HG03460 (cell line): Measurements from ENCODE around the gene IL17RC.
"Not testable (repeated sequence)": the region's sequence is repeated elsewhere in the genome, so short reads cannot be mapped to it uniquely, and the experiment has no call there.

ENCODE experiments used
- ATAC-seq: cut with Tn5 transposase; IDR thresholded peaks from one replicate; pipeline ENCODE4 v1.9.1; 2021; ENCODE audit not compliant: unreplicated experiment

IL17RC gene

DNA sequence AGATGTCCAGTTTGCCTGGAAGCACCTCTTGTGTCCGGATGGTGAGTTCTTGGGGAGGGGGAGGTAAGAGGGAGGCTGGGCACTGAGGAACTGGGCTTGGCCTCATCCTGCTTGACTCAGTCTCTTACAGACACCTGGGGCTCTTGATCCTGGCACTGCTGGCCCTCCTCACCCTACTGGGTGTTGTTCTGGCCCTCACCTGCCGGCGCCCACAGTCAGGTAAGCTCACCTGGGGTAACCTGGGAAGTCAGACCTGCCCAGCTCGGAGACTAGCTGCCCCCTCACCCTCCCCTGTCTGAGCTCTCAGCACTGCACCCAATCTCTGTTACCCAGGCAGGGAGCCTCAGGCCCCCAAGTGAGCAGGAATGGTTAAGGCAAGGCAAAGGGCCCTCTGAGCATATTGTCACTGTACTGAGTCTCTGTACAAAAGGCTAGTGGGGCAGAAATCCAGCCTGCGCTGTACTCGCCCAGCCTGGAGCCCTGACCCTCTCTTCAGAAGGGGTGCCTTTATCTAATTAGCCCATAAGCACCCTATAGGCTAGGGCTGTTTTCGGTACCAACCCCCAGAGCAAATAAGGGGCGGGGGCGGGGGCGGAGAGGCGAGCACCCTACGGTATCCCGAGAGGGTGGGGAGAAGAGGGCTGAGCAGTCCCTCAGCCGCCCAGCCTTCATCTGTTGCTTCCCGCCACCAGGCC lies 2.2 kb upstream of the IL17RC start:
- ATAC-seq: no peak

DNA sequence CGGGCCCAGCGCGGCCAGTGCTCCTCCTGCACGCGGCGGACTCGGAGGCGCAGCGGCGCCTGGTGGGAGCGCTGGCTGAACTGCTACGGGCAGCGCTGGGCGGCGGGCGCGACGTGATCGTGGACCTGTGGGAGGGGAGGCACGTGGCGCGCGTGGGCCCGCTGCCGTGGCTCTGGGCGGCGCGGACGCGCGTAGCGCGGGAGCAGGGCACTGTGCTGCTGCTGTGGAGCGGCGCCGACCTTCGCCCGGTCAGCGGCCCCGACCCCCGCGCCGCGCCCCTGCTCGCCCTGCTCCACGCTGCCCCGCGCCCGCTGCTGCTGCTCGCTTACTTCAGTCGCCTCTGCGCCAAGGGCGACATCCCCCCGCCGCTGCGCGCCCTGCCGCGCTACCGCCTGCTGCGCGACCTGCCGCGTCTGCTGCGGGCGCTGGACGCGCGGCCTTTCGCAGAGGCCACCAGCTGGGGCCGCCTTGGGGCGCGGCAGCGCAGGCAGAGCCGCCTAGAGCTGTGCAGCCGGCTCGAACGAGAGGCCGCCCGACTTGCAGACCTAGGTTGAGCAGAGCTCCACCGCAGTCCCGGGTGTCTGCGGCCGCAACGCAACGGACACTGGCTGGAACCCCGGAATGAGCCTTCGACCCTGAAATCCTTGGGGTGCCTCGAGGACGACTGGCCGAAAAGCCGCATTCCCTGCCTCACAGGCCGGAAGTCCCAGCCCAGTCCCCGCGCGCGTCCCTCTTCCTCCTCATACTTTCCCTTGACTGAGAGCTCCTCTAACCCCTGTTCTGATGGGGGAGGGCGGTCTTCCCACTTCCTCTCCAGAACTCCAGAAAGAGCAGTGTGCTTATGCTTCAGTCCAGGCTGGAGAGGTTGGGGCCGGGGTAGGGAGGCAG lies 1.4 kb upstream of the IL17RC start:
- no peak for ATAC-seq

- no peak for ATAC-seq
These were observed 558 bp upstream of the IL17RC start for GRCh38 chr3:9916346-9916733.

- ATAC-seq: no peak
These were observed 922 bp downstream of the IL17RC start for GRCh38 chr3:9917820-9918219.

DNA sequence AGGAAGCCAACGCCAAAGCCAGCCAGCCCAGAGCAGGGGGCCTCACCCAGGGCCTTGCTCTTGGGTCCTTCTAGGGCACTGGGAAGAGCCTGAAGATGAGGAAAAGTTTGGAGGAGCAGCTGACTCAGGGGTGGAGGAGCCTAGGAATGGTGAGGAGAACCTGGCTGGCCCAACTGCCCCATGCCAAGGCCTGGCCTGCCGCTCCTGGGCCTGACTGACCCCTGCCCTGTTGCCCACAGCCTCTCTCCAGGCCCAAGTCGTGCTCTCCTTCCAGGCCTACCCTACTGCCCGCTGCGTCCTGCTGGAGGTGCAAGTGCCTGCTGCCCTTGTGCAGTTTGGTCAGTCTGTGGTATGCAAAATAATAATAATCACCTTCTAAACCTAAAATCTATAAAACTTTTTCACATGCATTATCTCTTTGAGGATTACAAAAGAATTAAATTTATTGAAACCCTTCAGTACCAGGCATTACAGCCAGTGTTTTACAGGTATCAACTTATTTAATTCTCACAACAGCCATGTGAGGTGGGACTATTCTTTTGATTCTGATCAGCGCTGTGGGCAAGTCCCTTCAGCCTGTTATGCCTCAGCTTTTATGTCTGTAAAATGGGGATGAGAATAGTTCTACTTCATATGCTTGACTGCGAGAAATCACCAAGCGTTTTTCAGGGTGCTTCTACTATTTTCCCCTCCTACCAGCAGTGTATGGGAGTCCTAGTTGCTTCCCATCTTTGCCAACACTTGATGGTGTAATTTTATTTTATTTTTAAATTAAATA lies 1.6 kb downstream of the IL17RC start:
- no peak for ATAC-seq

GRCh38 chr3:9928158-9928557 lies 11.3 kb downstream of the IL17RC start:
- ATAC-seq: no peak

DNA sequence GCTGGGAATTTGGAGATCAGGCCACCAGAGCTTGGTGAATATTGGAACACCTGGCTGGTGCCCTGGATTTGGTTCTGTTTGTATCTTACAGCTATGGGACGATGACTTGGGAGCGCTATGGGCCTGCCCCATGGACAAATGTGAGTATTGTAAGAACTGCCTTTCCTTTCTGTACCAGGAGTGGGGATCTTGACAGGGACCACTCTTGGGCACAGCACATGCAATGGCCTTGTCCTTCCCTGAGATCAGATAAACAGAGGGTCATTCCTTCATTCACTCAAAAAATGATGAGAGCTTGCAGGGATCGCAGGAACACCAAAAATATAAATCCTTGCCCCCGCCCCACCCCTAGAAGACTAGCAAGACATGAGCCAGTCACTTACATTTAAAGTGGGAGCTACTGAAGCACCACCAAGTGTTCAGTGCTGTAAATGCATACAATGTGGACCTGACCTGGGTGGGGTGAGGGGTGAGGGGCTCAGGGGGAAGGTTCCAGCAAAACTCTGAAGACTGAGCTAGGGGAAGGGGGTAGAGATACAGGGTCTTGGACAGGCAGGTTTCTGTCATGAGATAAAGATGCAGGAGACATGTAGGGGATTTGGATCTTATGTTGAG lies 14.0 kb downstream of the IL17RC start:
- no peak for ATAC-seq

- no peak for ATAC-seq
These were observed 15.6 kb downstream of the IL17RC start for GRCh38 chr3:9932535-9932842.

GRCh38 chr3:9932843-9933560 lies 16.1 kb downstream of the IL17RC start:
- peak; percentile 63 for ATAC-seq

- ATAC-seq: peak; percentile 89
These were observed 16.8 kb downstream of the IL17RC start, which contains the start of gene CRELD1 for GRCh38 chr3:9933561-9934234. TSS of gene CRELD1 (plus strand) at chr3:9933834. CDS start at chr3:9934439, 605 bp downstream.

DNA sequence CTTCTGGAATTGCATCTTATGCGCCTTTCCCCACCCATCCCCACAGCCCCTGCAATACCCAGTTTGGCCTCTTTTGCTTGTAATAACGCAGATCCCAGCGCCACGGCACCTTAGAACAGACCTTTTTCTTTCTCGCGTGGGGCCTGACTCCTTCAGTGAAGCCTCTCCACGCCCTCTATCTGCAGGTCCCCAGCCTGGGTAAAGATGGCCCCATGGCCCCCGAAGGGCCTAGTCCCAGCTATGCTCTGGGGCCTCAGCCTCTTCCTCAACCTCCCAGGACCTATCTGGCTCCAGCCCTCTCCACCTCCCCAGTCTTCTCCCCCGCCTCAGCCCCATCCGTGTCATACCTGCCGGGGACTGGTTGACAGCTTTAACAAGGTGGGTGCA lies 17.3 kb downstream of the IL17RC start:
- no peak for ATAC-seq

DNA sequence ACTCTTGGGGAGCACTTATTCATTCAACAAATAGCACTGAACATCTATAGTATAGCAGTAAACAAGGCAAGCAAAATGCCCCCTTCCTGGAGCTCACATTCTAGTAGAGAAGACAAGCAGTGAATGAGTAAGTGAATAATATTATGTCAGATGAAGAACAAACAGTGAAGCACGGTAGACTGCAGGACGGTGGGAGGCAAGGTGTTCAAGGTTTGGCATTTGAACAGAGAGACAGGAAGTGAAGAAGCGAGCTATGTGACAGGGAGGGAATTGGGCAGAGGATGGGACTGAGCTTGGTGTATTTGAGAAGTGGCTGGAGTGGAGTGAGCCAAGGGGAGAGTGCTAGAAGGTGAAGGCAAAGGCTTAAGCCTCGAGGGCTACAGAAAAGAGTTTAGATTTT lies 18.1 kb downstream of the IL17RC start:
- ATAC-seq: no peak

DNA sequence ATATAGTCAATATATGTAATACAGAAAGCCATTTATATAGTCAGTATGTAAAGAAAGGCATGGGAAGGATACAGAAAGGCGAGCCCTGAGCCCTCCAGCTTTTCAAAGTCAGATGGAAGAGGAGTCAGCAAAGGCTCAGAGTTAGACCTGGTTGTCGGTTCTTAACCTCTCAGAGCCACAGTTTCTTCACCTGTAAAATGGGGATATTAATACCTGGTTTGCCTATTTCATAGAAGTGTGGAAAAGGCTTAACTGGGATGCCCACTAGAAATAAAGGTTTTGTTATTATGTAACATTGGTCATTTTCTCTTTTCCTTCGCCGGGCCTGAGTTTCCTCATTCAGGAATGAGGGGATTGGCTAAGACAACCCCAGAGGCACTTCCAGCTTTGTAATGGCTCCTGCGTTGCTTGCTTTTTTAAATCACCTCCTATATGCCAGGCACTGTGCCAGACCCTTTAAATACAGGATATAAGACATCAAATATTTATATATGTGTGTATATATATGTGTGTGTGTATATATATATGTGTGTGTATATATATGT lies 19.1 kb downstream of the IL17RC start:
- no peak for ATAC-seq

- ATAC-seq: no peak
These were observed 20.8 kb downstream of the IL17RC start for GRCh38 chr3:9937486-9938238.

GRCh38 chr3:9938966-9939365 lies 22.1 kb downstream of the IL17RC start:
- no peak for ATAC-seq

DNA sequence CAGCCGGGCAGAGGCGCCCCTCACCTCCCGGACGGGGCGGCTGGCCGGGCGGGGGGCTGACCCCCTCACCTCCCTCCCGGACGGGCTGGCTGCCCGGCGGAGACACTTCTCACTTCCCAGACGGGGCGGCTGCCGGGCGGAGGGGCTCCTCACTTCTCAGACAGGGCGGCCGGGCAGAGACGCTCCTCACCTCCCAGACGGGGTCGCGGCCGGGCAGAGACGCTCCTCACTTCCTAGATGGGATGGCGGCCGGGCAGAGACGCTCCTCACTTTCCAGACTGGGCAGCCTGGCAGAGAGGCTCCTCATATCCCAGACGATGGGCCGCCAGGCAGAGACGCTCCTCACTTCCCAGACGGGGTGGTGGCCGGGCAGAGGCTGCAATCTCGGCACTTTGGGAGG lies 23.0 kb downstream of the IL17RC start:
- not testable (repeated sequence) for ATAC-seq

DNA sequence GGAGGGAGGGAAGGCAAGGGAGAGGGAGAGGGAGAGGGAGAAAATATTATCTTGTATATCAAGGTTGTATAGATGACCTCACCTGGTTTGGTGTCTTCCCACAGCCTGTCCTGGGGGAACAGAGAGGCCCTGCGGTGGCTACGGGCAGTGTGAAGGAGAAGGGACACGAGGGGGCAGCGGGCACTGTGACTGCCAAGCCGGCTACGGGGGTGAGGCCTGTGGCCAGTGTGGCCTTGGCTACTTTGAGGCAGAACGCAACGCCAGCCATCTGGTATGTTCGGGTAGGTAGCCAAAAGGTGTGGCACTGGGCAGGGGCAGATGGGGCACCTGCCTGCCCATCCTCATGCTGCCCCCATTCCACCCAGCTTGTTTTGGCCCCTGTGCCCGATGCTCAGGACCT lies 23.8 kb downstream of the IL17RC start:
- no peak for ATAC-seq

DNA sequence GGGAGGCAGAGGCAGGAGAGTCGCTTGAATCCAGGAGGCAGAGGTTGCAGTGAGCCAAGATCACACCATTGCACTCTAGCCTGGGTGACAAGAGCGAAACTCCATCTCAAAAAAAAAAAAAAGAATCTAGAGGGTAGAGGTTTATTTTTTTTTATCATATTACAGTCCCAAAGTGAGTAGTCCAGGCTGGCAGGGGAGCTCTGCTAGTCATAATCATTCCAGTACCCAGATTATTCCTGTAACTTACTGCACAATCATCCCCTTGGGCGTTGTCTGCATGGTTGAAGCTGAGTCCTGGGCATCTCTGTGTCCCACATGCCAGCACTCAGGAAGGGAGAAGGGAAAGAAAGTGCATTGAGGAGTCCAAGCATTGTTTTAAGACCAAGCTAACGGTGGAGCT lies 25.3 kb downstream of the IL17RC start:
- ATAC-seq: no peak
